ENCODE data around the gene IL1RAPL1.

DNA sequence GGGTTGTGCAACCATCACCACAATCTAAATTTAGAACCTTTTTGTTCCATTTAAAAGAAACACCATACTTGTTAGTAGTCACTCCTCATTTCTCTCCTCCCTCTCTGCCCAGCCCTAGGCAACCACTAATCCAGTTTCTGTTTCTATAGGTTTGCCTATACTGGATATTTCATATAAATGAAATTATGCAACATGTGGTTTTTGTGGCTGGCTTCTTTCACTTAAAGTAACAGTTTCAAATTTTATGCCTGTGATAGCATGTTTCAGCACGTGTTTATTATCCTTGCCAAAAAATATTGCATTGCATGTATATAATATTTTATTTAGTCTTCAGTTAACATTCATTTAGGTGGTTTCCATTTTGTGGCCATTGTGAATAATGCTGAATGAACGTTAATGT lies 437.6 kb downstream of the IL1RAPL1 start:
- TF ChIP-seq ZNF565 (CRISPR knock-in tag; conservative IDR thresholded peaks at IDR 0.05; ENCODE audit: low read depth) (no peak), ZFP30 (CRISPR knock-in tag; IDR thresholded peaks at IDR 0.05) (no peak)
- TF ChIP-seq, protein P1, sequence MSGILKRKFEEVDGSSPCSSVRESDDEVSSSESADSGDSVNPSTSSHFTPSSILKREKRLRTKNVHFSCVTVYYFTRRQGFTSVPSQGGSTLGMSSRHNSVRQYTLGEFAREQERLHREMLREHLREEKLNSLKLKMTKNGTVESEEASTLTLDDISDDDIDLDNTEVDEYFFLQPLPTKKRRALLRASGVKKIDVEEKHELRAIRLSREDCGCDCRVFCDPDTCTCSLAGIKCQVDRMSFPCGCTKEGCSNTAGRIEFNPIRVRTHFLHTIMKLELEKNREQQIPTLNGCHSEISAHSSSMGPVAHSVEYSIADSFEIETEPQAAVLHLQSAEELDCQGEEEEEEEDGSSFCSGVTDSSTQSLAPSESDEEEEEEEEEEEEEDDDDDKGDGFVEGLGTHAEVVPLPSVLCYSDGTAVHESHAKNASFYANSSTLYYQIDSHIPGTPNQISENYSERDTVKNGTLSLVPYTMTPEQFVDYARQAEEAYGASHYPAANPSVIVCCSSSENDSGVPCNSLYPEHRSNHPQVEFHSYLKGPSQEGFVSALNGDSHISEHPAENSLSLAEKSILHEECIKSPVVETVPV (CRISPR knock-in tag; IDR thresholded peaks at IDR 0.05), result no peak

All from SK-N-SH treated with all-trans-retinoic acid at 6 μM for 48 hours (cell line).